ENCODE data around the gene WNK1.
A peak's percentile ranks its signal among the peaks of the same experiment; 100 is the strongest.
"Not testable (repeated sequence)": the region's sequence is repeated elsewhere in the genome, so short reads cannot be mapped to it uniquely, and the experiment has no call there.

Gene WNK1

GRCh38 chr12:751999-752694, at the start of gene WNK1:
Gene WNK1 (plus strand): TSS chr12:752579. CDS start chr12:753566, 987 bp downstream.
- DNase-seq: peak; percentile 95

GRCh38 chr12:704516-705242, 47.7 kb upstream of the WNK1 start:
- DNase-seq: no peak

- DNase-seq: not testable (repeated sequence)
Observed at GRCh38 chr12:708084-708483, 44.3 kb upstream of the WNK1 start.

- DNase-seq: no peak
Observed at GRCh38 chr12:709455-710020, 42.8 kb upstream of the WNK1 start.

GRCh38 chr12:712172-712863, 40.1 kb upstream of the WNK1 start:
- no peak for DNase-seq

GRCh38 chr12:713281-713875, 39.0 kb upstream of the WNK1 start:
- DNase-seq: no peak

- no peak for DNase-seq
Observed at GRCh38 chr12:716506-716905, 35.9 kb upstream of the WNK1 start.

- no peak for DNase-seq
Observed at GRCh38 chr12:718756-719102, 33.6 kb upstream of the WNK1 start.

- no peak for DNase-seq
Observed at GRCh38 chr12:720231-720941, 32.0 kb upstream of the WNK1 start.

GRCh38 chr12:724194-724855, 28.1 kb upstream of the WNK1 start:
- DNase-seq: no peak

- no peak for DNase-seq
Observed at GRCh38 chr12:725076-725475, 27.3 kb upstream of the WNK1 start.

- DNase-seq: no peak
Observed at GRCh38 chr12:726281-727140, 25.9 kb upstream of the WNK1 start.

- DNase-seq: no peak
Observed at GRCh38 chr12:727321-727720, 25.1 kb upstream of the WNK1 start.

- no peak for DNase-seq
Observed at GRCh38 chr12:728781-729180, 23.6 kb upstream of the WNK1 start.

- no peak for DNase-seq
Observed at GRCh38 chr12:729221-729620, 23.2 kb upstream of the WNK1 start.

GRCh38 chr12:730550-730949, 21.8 kb upstream of the WNK1 start:
- DNase-seq: no peak

- no peak for DNase-seq
Observed at GRCh38 chr12:737122-737739, 15.1 kb upstream of the WNK1 start.

- DNase-seq: no peak
Observed at GRCh38 chr12:738712-739111, 13.7 kb upstream of the WNK1 start.

- no peak for DNase-seq
Observed at GRCh38 chr12:739349-739748, 13.0 kb upstream of the WNK1 start.

GRCh38 chr12:740921-741320, 11.5 kb upstream of the WNK1 start:
- DNase-seq: no peak
